ENCODE results near the gene LRRC74A. TPM values are rescaled to one million over a fixed set of nuclear protein-coding genes. Genes with fewer than 3 reads are reported as not detected.

LRRC74A gene
- not detected for total RNA-seq

- Mint-ChIP-seq H3K4me1 (no peaks in the 10 kb centered on the region), H3K4me3 (no peak within 1 kb of the TSS), H3K9me3 (no peaks in the 10 kb centered on the region), H3K27ac (no peak within 1 kb of the TSS), H3K27me3 (no peaks in the 10 kb centered on the region), H3K36me3 (no peaks in the 10 kb centered on the region)
- no peak for DNase-seq
These were observed at the start of gene LRRC74A for GRCh38 chr14:76826122-76826521. Gene LRRC74A (plus strand): TSS chr14:76826408. CDS start chr14:76826698, 290 bp downstream.

GRCh38 chr14:76776428-76777251 is 49.6 kb upstream of the LRRC74A start:
- H3K4me3 Mint-ChIP-seq: no peak overlapping the region
- peaks cover 10% of the 10 kb centered on the region for H3K4me1 Mint-ChIP-seq
- DNase-seq: no peak
- H3K27ac Mint-ChIP-seq: no peak overlapping the region
- no peaks in the 10 kb centered on the region for H3K27me3 Mint-ChIP-seq
- H3K36me3 Mint-ChIP-seq: peaks cover 2% of the 10 kb centered on the region
- H3K9me3 Mint-ChIP-seq: no peaks in the 10 kb centered on the region

- H3K4me3 Mint-ChIP-seq: no peak overlapping the region
- no peaks in the 10 kb centered on the region for H3K9me3 Mint-ChIP-seq
- no peaks in the 10 kb centered on the region for H3K27me3 Mint-ChIP-seq
- H3K4me1 Mint-ChIP-seq: peaks cover 15% of the 10 kb centered on the region
- peaks cover 2% of the 10 kb centered on the region for H3K36me3 Mint-ChIP-seq
- DNase-seq: no peak
- H3K27ac Mint-ChIP-seq: no peak overlapping the region
These were observed 48.5 kb upstream of the LRRC74A start for GRCh38 chr14:76777721-76778120.

GRCh38 chr14:76778546-76779215 is 47.5 kb upstream of the LRRC74A start:
- no peak for DNase-seq
- H3K4me1 Mint-ChIP-seq: peaks cover 16% of the 10 kb centered on the region
- no peak overlapping the region for H3K4me3 Mint-ChIP-seq
- no peaks in the 10 kb centered on the region for H3K9me3 Mint-ChIP-seq
- H3K27me3 Mint-ChIP-seq: no peaks in the 10 kb centered on the region
- peaks cover 4% of the 10 kb centered on the region for H3K36me3 Mint-ChIP-seq
- H3K27ac Mint-ChIP-seq: no peak overlapping the region

GRCh38 chr14:76779221-76780057 is 46.8 kb upstream of the LRRC74A start:
- H3K9me3 Mint-ChIP-seq: no peaks in the 10 kb centered on the region
- H3K36me3 Mint-ChIP-seq: peaks cover 4% of the 10 kb centered on the region
- no peaks in the 10 kb centered on the region for H3K27me3 Mint-ChIP-seq
- no peak for DNase-seq
- H3K4me3 Mint-ChIP-seq: no peak overlapping the region
- H3K27ac Mint-ChIP-seq: no peak overlapping the region
- peaks cover 19% of the 10 kb centered on the region for H3K4me1 Mint-ChIP-seq

GRCh38 chr14:76780058-76780345 is 46.2 kb upstream of the LRRC74A start:
- Mint-ChIP-seq H3K27me3 (no peaks in the 10 kb centered on the region), H3K36me3 (peaks cover 5% of the 10 kb centered on the region), H3K9me3 (no peaks in the 10 kb centered on the region), H3K4me3 (no peak overlapping the region), H3K27ac (no peak overlapping the region), H3K4me1 (peaks cover 19% of the 10 kb centered on the region)
- DNase-seq: no peak

GRCh38 chr14:76780360-76780759 is 45.8 kb upstream of the LRRC74A start:
- DNase-seq: no peak
- H3K36me3 Mint-ChIP-seq: peaks cover 5% of the 10 kb centered on the region
- H3K27ac Mint-ChIP-seq: no peak overlapping the region
- no peaks in the 10 kb centered on the region for H3K27me3 Mint-ChIP-seq
- no peaks in the 10 kb centered on the region for H3K9me3 Mint-ChIP-seq
- H3K4me3 Mint-ChIP-seq: no peak overlapping the region
- H3K4me1 Mint-ChIP-seq: peaks cover 19% of the 10 kb centered on the region

GRCh38 chr14:76780875-76781647 is 45.1 kb upstream of the LRRC74A start:
- no peak overlapping the region for H3K4me3 Mint-ChIP-seq
- H3K36me3 Mint-ChIP-seq: peaks cover 5% of the 10 kb centered on the region
- no peaks in the 10 kb centered on the region for H3K9me3 Mint-ChIP-seq
- DNase-seq: no peak
- H3K4me1 Mint-ChIP-seq: peaks cover 19% of the 10 kb centered on the region
- no peaks in the 10 kb centered on the region for H3K27me3 Mint-ChIP-seq
- H3K27ac Mint-ChIP-seq: peak overlapping the region; percentile 38

- peaks cover 19% of the 10 kb centered on the region for H3K4me1 Mint-ChIP-seq
- no peaks in the 10 kb centered on the region for H3K27me3 Mint-ChIP-seq
- peaks cover 5% of the 10 kb centered on the region for H3K36me3 Mint-ChIP-seq
- H3K27ac Mint-ChIP-seq: peak overlapping the region; percentile 29
- no peak overlapping the region for H3K4me3 Mint-ChIP-seq
- no peaks in the 10 kb centered on the region for H3K9me3 Mint-ChIP-seq
- DNase-seq: no peak
These were observed 44.6 kb upstream of the LRRC74A start for GRCh38 chr14:76781648-76782051.

- no peak overlapping the region for H3K4me3 Mint-ChIP-seq
- no peaks in the 10 kb centered on the region for H3K9me3 Mint-ChIP-seq
- DNase-seq: no peak
- H3K36me3 Mint-ChIP-seq: peaks cover 5% of the 10 kb centered on the region
- peaks cover 19% of the 10 kb centered on the region for H3K4me1 Mint-ChIP-seq
- no peaks in the 10 kb centered on the region for H3K27me3 Mint-ChIP-seq
- H3K27ac Mint-ChIP-seq: peak overlapping the region; percentile 78
These were observed 43.9 kb upstream of the LRRC74A start for GRCh38 chr14:76782115-76782884.

GRCh38 chr14:76782885-76783566 is 43.2 kb upstream of the LRRC74A start:
- H3K27me3 Mint-ChIP-seq: no peaks in the 10 kb centered on the region
- H3K4me3 Mint-ChIP-seq: no peak overlapping the region
- H3K27ac Mint-ChIP-seq: peak overlapping the region; percentile 78
- no peak for DNase-seq
- H3K36me3 Mint-ChIP-seq: peaks cover 5% of the 10 kb centered on the region
- no peaks in the 10 kb centered on the region for H3K9me3 Mint-ChIP-seq
- H3K4me1 Mint-ChIP-seq: peaks cover 19% of the 10 kb centered on the region

GRCh38 chr14:76784266-76784874 is 41.8 kb upstream of the LRRC74A start:
- H3K4me1 Mint-ChIP-seq: peaks cover 19% of the 10 kb centered on the region
- no peaks in the 10 kb centered on the region for H3K9me3 Mint-ChIP-seq
- no peak for DNase-seq
- no peak overlapping the region for H3K27ac Mint-ChIP-seq
- H3K36me3 Mint-ChIP-seq: peaks cover 5% of the 10 kb centered on the region
- no peaks in the 10 kb centered on the region for H3K27me3 Mint-ChIP-seq
- no peak overlapping the region for H3K4me3 Mint-ChIP-seq

GRCh38 chr14:76784881-76785280 is 41.3 kb upstream of the LRRC74A start:
- no peak overlapping the region for H3K4me3 Mint-ChIP-seq
- peak; percentile 56 for DNase-seq
- H3K27ac Mint-ChIP-seq: no peak overlapping the region
- peaks cover 19% of the 10 kb centered on the region for H3K4me1 Mint-ChIP-seq
- peaks cover 5% of the 10 kb centered on the region for H3K36me3 Mint-ChIP-seq
- no peaks in the 10 kb centered on the region for H3K27me3 Mint-ChIP-seq
- H3K9me3 Mint-ChIP-seq: no peaks in the 10 kb centered on the region
